Astrocyte (in vitro differentiated cells and primary cell): ENCODE results near the gene POU2F1. TPM values are rescaled to one million over a fixed set of nuclear protein-coding genes. Genes with fewer than 3 reads are reported as not detected.

ENCODE experiments used
- DNase-seq: peaks from one replicate; pipeline ENCODE4 v3.0.0-alpha.2; 2010; ENCODE audit warnings: low read depth
- FAIRE-seq: peaks from 2 replicates; lab custom pipeline; 2011; peaks lifted over from hg19 to GRCh38; lab: Jason Lieb, UNC
- H2AFZ ChIP-seq: 2 replicates; pipeline ENCODE4 v1.6.0; 2012; ENCODE audit warnings: low read depth, low read length, inconsistent platforms
- H3K27ac ChIP-seq: 2 replicates; pipeline ENCODE4 v1.5.1; 2011; ENCODE audit warnings: low read depth, low read length, inconsistent platforms
- H3K27me3 ChIP-seq: 2 replicates; pipeline ENCODE4 v1.6.0; 2011; ENCODE audit warnings: low read length, inconsistent platforms; ENCODE audit not compliant: insufficient read depth
- H3K36me3 ChIP-seq: 2 replicates; pipeline ENCODE4 v1.5.1; 2011; ENCODE audit warnings: low read length, inconsistent platforms; ENCODE audit not compliant: insufficient read depth
- H3K4me1 ChIP-seq: 2 replicates; pipeline ENCODE4 v1.5.1; 2011; ENCODE audit warnings: low read length, inconsistent platforms; ENCODE audit not compliant: insufficient read depth
- H3K4me2 ChIP-seq: 2 replicates; pipeline ENCODE4 v1.6.0; 2012; ENCODE audit warnings: low read length, inconsistent platforms
- H3K4me3 ChIP-seq: 2 replicates; pipeline ENCODE4 v1.5.1; 2011; ENCODE audit warnings: low read depth, mild to moderate bottlenecking, low read length, inconsistent platforms; ENCODE audit not compliant: insufficient read depth
- H3K79me2 ChIP-seq: 2 replicates; pipeline ENCODE4 v1.6.0; 2012; ENCODE audit warnings: mild to moderate bottlenecking, low read length, inconsistent platforms; ENCODE audit not compliant: insufficient read depth
- H3K9ac ChIP-seq: 2 replicates; pipeline ENCODE4 v1.6.0; 2012; ENCODE audit warnings: mild to moderate bottlenecking, low read length, inconsistent platforms
- H3K9me3 ChIP-seq: 2 replicates; pipeline ENCODE4 v1.5.1; 2012; ENCODE audit warnings: low read depth, mild to moderate bottlenecking, low read length, inconsistent platforms; ENCODE audit not compliant: insufficient read depth
- H4K20me1 ChIP-seq: 2 replicates; pipeline ENCODE4 v1.6.0; 2012; ENCODE audit warnings: low read length, inconsistent platforms; ENCODE audit not compliant: insufficient read depth
- H3K27ac Mint-ChIP-seq: one replicate; pipeline ENCODE4 v1.8.0; 2021; ENCODE audit warnings: mild to moderate bottlenecking, mixed read lengths; ENCODE audit not compliant: unreplicated experiment
- H3K27me3 Mint-ChIP-seq: one replicate; pipeline ENCODE4 v1.8.0; 2021; ENCODE audit warnings: low read depth, mixed read lengths; ENCODE audit not compliant: unreplicated experiment
- H3K36me3 Mint-ChIP-seq: one replicate; pipeline ENCODE4 v1.8.0; 2021; ENCODE audit warnings: low read depth, mixed read lengths; ENCODE audit not compliant: unreplicated experiment
- H3K4me1 Mint-ChIP-seq: one replicate; pipeline ENCODE4 v1.8.0; 2021; ENCODE audit warnings: low read depth, mixed read lengths; ENCODE audit not compliant: unreplicated experiment
- H3K4me3 Mint-ChIP-seq: one replicate; pipeline ENCODE4 v1.8.0; 2021; ENCODE audit warnings: mild to moderate bottlenecking, moderate library complexity, mixed read lengths; ENCODE audit not compliant: unreplicated experiment
- H3K9me3 Mint-ChIP-seq: one replicate; pipeline ENCODE4 v1.8.0; 2021; ENCODE audit warnings: mild to moderate bottlenecking, mixed read lengths; ENCODE audit not compliant: unreplicated experiment
- EZH2 ChIP-seq: IDR thresholded peaks from 2 replicates; pipeline ENCODE4 v1.6.1; 2012; ENCODE audit warnings: mild to moderate bottlenecking, low read length, inconsistent platforms; ENCODE audit not compliant: insufficient read depth
- total RNA-seq: library from RNA; stranded (reverse); gene quantifications from 2 replicates; pipeline ENCODE4 v1.2.1, GENCODE V29; 2021
- TF ChIP-seq, protein P1 (sequence below): IDR thresholded peaks from 2 replicates; pipeline ENCODE4 v1.5.1; 2011; ENCODE audit warnings: low read depth, mild to moderate bottlenecking, inconsistent platforms, low read length, moderate library complexity; ENCODE audit not compliant: insufficient read depth

Gene POU2F1
- total RNA-seq, 1 donor from 2014 or later: 21.7 TPM

DNA sequence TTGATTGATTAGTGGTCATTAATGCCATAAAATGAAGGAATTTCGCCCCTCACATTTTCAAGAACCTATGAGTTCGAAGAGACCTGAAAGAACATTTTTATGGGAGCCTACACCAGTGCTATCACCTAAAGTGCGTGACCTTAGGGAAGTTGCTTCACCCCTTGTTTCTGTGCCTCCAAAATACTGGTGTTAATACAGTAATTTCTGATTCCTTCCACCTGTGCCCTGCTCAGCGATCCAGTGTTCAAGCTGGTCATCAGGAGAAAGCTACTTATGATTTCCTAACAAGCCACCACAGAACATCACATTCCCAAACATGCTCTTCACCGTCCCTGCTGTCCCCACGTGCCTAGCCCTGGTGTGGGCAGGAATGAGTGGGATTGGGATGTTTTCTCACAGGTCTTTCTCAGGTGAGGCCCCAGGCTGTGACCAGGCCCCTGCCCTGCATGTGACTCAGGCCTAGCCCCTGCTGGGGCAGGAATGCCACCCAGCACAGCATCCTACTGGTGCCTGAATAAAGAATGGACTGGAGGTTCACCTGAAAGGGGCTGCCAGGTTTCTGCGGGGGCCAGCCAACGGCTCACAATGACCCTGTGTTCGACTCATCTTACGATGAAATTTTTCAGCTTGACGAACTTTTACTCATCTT, 237.4 kb downstream of the POU2F1 start:
- H3K36me3 ChIP-seq: no peaks in the 10 kb centered on the region
- H3K27ac ChIP-seq: no peak overlapping the region
- H3K79me2 ChIP-seq: no peaks in the 10 kb centered on the region
- no peak overlapping the region for H2AFZ ChIP-seq
- Mint-ChIP-seq H3K4me1 (no peaks in the 10 kb centered on the region), H3K36me3 (no peaks in the 10 kb centered on the region), H3K4me3 (no peak overlapping the region), H3K27me3 (peaks cover 42% of the 10 kb centered on the region), H3K27ac (no peak overlapping the region), H3K9me3 (peaks cover 2% of the 10 kb centered on the region)
- H3K27me3 ChIP-seq: peaks cover 11% of the 10 kb centered on the region
- TF ChIP-seq, protein P1, sequence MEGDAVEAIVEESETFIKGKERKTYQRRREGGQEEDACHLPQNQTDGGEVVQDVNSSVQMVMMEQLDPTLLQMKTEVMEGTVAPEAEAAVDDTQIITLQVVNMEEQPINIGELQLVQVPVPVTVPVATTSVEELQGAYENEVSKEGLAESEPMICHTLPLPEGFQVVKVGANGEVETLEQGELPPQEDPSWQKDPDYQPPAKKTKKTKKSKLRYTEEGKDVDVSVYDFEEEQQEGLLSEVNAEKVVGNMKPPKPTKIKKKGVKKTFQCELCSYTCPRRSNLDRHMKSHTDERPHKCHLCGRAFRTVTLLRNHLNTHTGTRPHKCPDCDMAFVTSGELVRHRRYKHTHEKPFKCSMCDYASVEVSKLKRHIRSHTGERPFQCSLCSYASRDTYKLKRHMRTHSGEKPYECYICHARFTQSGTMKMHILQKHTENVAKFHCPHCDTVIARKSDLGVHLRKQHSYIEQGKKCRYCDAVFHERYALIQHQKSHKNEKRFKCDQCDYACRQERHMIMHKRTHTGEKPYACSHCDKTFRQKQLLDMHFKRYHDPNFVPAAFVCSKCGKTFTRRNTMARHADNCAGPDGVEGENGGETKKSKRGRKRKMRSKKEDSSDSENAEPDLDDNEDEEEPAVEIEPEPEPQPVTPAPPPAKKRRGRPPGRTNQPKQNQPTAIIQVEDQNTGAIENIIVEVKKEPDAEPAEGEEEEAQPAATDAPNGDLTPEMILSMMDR: no peak
- no peak for TF ChIP-seq EZH2
- FAIRE-seq: no peak
- no peak overlapping the region for H3K4me2 ChIP-seq
- no peaks in the 10 kb centered on the region for H3K9me3 ChIP-seq
- H3K4me3 ChIP-seq: no peak overlapping the region
- DNase-seq: no peak
- peaks cover 3% of the 10 kb centered on the region for H3K4me1 ChIP-seq
- no peaks in the 10 kb centered on the region for H4K20me1 ChIP-seq
- H3K9ac ChIP-seq: no peak overlapping the region

- FAIRE-seq (no peak), DNase-seq (no peak)
- Mint-ChIP-seq H3K9me3 (peaks cover 2% of the 10 kb centered on the region), H3K4me1 (no peaks in the 10 kb centered on the region), H3K36me3 (no peaks in the 10 kb centered on the region), H3K27me3 (peaks cover 44% of the 10 kb centered on the region), H3K4me3 (no peak overlapping the region), H3K27ac (no peak overlapping the region)
- H3K27me3 ChIP-seq: peaks cover 22% of the 10 kb centered on the region
- H3K79me2 ChIP-seq: no peaks in the 10 kb centered on the region
- no peak overlapping the region for H2AFZ ChIP-seq
- no peak overlapping the region for H3K9ac ChIP-seq
- H3K36me3 ChIP-seq: no peaks in the 10 kb centered on the region
- H3K4me2 ChIP-seq: no peak overlapping the region
- no peaks in the 10 kb centered on the region for H3K4me1 ChIP-seq
- no peaks in the 10 kb centered on the region for H3K9me3 ChIP-seq
- H3K4me3 ChIP-seq: no peak overlapping the region
- H4K20me1 ChIP-seq: no peaks in the 10 kb centered on the region
- no peak overlapping the region for H3K27ac ChIP-seq
- TF ChIP-seq, protein P1: no peak
- no peak for TF ChIP-seq EZH2
Observed at GRCh38 chr1:167460836-167461235, 240.2 kb downstream of the POU2F1 start.

DNA sequence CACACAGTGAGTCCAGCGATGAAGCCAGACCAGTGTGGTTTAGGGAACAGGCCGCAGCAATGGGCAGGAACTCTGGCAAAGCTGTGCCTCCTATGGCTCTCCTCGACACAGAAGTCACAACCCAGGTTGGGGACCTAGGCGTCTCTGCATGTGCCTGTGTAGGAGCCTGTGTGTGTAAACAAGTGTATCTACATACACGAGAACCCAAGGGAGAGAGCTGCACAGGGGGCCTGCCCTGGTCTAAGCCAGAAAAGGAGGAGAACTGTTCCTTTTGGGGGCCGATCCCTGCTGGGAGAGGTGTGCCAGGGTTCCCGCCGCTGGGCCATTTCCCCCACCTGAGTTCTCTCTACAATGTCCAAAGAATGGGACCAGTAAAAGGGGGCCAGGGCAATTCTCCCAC, 241.7 kb downstream of the POU2F1 start:
- FAIRE-seq: no peak
- Histone ChIP-seq H3K36me3 (no peaks in the 10 kb centered on the region), H3K9ac (no peak overlapping the region), H4K20me1 (no peaks in the 10 kb centered on the region), H3K4me1 (no peaks in the 10 kb centered on the region), H3K4me2 (no peak overlapping the region), H2AFZ (no peak overlapping the region), H3K9me3 (no peaks in the 10 kb centered on the region), H3K4me3 (no peak overlapping the region), H3K27ac (no peak overlapping the region), H3K27me3 (peaks cover 14% of the 10 kb centered on the region), H3K79me2 (no peaks in the 10 kb centered on the region)
- no peak overlapping the region for H3K27ac Mint-ChIP-seq
- DNase-seq: no peak
- H3K36me3 Mint-ChIP-seq: no peaks in the 10 kb centered on the region
- TF ChIP-seq, protein P1: no peak
- TF ChIP-seq EZH2: no peak
- H3K27me3 Mint-ChIP-seq: peaks cover 29% of the 10 kb centered on the region
- H3K4me3 Mint-ChIP-seq: no peak overlapping the region
- H3K9me3 Mint-ChIP-seq: peaks cover 2% of the 10 kb centered on the region
- H3K4me1 Mint-ChIP-seq: no peaks in the 10 kb centered on the region
